ENCODE data around the gene NKAP. TPM values are rescaled to one million over a fixed set of nuclear protein-coding genes. Genes with fewer than 3 reads are reported as not detected.

The NKAP gene
- total and polyA plus RNA-seq, 2 of the 13 experiments (the other 11 are each of a cell fraction or from before 2014, with no cell fraction given): 3.6 to 6.1 TPM

DNA sequence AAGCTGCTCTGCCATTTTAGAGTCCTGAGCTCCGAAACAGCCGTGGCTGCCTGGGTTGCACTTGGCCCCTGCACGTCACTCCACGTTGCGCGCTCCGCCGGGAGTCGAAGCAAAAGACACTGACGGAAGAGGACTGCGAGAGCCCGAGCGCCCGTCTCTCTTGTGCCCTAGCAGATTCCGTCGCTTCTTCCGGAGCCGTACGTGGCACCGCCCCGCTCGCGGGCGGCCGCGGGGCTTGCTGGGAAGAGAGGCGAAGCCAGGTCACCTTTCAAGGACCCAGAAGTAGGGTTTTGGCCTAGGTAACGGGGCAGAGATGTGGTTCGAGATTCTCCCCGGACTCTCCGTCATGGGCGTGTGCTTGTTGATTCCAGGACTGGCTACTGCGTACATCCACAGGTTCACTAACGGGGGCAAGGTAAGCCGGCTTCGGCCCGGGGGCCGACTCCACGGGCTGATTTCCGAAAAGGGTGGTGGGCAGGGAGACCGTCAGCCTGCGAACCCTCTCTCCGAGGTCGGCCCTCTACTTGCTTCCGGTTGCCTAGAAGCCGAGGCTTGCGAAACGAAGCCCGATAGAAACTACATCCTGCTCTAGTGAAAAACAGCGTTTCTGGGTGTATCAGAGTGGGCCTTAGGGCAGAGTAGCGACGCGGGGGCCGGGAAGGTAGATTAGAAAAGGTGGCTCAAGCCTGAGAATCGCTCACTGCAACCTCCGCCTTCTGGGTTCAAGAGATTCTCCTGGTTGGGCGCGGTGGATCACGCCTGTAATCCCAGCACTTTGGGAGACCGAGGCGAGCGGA lies 71.8 kb downstream of the NKAP start, which contains the start of the genes NDUFA1 and RNF113A (continued):
- peak; percentile 43; the same call in 1 of the 2 replicates for TF ChIP-seq ZNF275 (CRISPR knock-in tag; IDR thresholded peaks at IDR 0.05; ENCODE audit: borderline replicate concordance)
- peak; percentile 64; the same call in 1 of the 2 replicates for TF ChIP-seq ELF4 (CRISPR knock-in tag; IDR thresholded peaks at IDR 0.05; ENCODE audit: borderline replicate concordance)
- TF ChIP-seq PHB2 (IDR thresholded peaks at IDR 0.05; ENCODE audit: partially characterized antibody): no peak
- TF ChIP-seq TBX2 (CRISPR knock-in tag; IDR thresholded peaks at IDR 0.05; ENCODE audit: borderline replicate concordance): peak; percentile 76
- TF ChIP-seq, protein P1, sequence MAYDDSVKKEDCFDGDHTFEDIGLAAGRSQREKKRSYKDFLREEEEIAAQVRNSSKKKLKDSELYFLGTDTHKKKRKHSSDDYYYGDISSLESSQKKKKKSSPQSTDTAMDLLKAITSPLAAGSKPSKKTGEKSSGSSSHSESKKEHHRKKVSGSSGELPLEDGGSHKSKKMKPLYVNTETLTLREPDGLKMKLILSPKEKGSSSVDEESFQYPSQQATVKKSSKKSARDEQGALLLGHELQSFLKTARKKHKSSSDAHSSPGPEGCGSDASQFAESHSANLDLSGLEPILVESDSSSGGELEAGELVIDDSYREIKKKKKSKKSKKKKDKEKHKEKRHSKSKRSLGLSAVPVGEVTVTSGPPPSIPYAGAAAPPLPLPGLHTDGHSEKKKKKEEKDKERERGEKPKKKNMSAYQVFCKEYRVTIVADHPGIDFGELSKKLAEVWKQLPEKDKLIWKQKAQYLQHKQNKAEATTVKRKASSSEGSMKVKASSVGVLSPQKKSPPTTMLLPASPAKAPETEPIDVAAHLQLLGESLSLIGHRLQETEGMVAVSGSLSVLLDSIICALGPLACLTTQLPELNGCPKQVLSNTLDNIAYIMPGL (CRISPR knock-in tag; IDR thresholded peaks at IDR 0.05; ENCODE audit: borderline replicate concordance in 1 of 2, low read depth in 1 of 2): peak; percentile 17 to 81; a peak in 2 of 4 replicates
- no peak for TF ChIP-seq ZNF414 (CRISPR knock-in tag; IDR thresholded peaks at IDR 0.05)
- no peak for TF ChIP-seq THYN1 (CRISPR knock-in tag; IDR thresholded peaks at IDR 0.05; ENCODE audit: borderline replicate concordance, low read depth)
- no peak; the same call in 1 of the 2 replicates for TF ChIP-seq HNF4A (CRISPR knock-in tag; IDR thresholded peaks at IDR 0.05)
- TF ChIP-seq, protein P2, sequence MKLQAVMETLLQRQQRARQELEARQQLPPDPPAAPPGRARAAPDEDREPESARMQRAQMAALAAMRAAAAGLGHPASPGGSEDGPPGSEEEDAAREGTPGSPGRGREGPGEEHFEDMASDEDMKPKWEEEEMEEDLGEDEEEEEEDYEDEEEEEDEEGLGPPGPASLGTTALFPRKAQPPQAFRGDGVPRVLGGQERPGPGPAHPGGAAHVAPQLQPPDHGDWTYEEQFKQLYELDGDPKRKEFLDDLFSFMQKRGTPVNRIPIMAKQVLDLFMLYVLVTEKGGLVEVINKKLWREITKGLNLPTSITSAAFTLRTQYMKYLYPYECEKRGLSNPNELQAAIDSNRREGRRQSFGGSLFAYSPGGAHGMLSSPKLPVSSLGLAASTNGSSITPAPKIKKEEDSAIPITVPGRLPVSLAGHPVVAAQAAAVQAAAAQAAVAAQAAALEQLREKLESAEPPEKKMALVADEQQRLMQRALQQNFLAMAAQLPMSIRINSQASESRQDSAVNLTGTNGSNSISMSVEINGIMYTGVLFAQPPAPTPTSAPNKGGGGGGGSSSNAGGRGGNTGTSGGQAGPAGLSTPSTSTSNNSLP (IDR thresholded peaks at IDR 0.05; ENCODE audit: low read depth, low read length): no peak
- TF ChIP-seq KAT7 (CRISPR knock-in tag; IDR thresholded peaks at IDR 0.05; ENCODE audit: borderline replicate concordance): no peak; the same call in 1 of the 2 replicates
- TF ChIP-seq SIN3B (IDR thresholded peaks at IDR 0.05; ENCODE audit: low read length): no peak
- peak; percentile 44; the same call in 1 of the 2 replicates for TF ChIP-seq ZZZ3 (CRISPR knock-in tag; IDR thresholded peaks at IDR 0.05; ENCODE audit: borderline replicate concordance)
- no peak for TF ChIP-seq ATRX (CRISPR knock-in tag; IDR thresholded peaks at IDR 0.05; ENCODE audit: borderline replicate concordance)
- no peak for TF ChIP-seq TGIF2 (CRISPR knock-in tag; IDR thresholded peaks at IDR 0.05)
- TF ChIP-seq MYPOP (CRISPR knock-in tag; IDR thresholded peaks at IDR 0.05): no peak
- TF ChIP-seq ZNF12 (CRISPR knock-in tag; IDR thresholded peaks at IDR 0.05): no peak
- no peak for TF ChIP-seq TBL1XR1 (IDR thresholded peaks at IDR 0.05; ENCODE audit: borderline replicate concordance, low read length, partially characterized antibody)
- TF ChIP-seq ZNF570 (CRISPR knock-in tag; IDR thresholded peaks at IDR 0.05; ENCODE audit: borderline replicate concordance): no peak
- TF ChIP-seq ZMYM3 (CRISPR knock-in tag; IDR thresholded peaks at IDR 0.05): no peak
- no peak for TF ChIP-seq ZNF274 (CRISPR knock-in tag; IDR thresholded peaks at IDR 0.05)
- no peak for TF ChIP-seq ZNF235 (CRISPR knock-in tag; IDR thresholded peaks at IDR 0.05; ENCODE audit: borderline replicate concordance)
- no peak for TF ChIP-seq CCDC6 (CRISPR knock-in tag; IDR thresholded peaks at IDR 0.05)
- no peak for TF ChIP-seq NR1H2 (CRISPR knock-in tag; IDR thresholded peaks at IDR 0.05; ENCODE audit: borderline replicate concordance, low read depth)

Data from HepG2 (cell line).